HepG2 (cell line): ENCODE measurements around the gene FAM149A. TPM values are rescaled to one million over a fixed set of nuclear protein-coding genes. Genes with fewer than 3 reads are reported as not detected.

Experiments used
- ELF3 ChIP-seq: IDR thresholded peaks from 2 replicates; pipeline ENCODE4 v1.6.1; 2016; ENCODE audit warnings: missing genetic modification reagents, missing compliant biosample characterization
- HOXD1 ChIP-seq: sonication (generic); formaldehyde crosslinking; IDR thresholded peaks from 2 replicates; pipeline ENCODE4 v1.5.0; 2020; ENCODE audit warnings: missing genetic modification reagents
- IRF2 ChIP-seq: IDR thresholded peaks from 2 replicates; pipeline ENCODE4 v1.6.1; 2018; ENCODE audit warnings: missing genetic modification reagents, missing compliant biosample characterization
- ISX ChIP-seq: sonication (generic); formaldehyde crosslinking; conservative IDR thresholded peaks from 2 replicates; pipeline ENCODE4 v1.5.0; 2020; ENCODE audit warnings: missing genetic modification reagents
- KAT2B ChIP-seq: fragments of 150-350 bp; IDR thresholded peaks from 2 replicates; pipeline ENCODE4 v1.6.1; 2014; ENCODE audit warnings: low read depth, low read length, borderline replicate concordance
- RBAK ChIP-seq: sonication (generic); formaldehyde crosslinking; IDR thresholded peaks from 2 replicates; pipeline ENCODE4 v1.5.1; 2020; ENCODE audit warnings: mild to moderate bottlenecking, missing genetic modification reagents
- SALL1 ChIP-seq: sonication (generic); formaldehyde crosslinking; IDR thresholded peaks from 2 replicates; pipeline ENCODE4 v1.8.0; 2022; ENCODE audit warnings: mild to moderate bottlenecking, missing genetic modification reagents
- SETDB1 ChIP-seq: sonication (generic); formaldehyde crosslinking; IDR thresholded peaks from 2 replicates; pipeline ENCODE4 v1.5.1; 2020; ENCODE audit warnings: missing genetic modification reagents, mild to moderate bottlenecking, borderline replicate concordance
- SKIL ChIP-seq: sonication (generic); formaldehyde crosslinking; IDR thresholded peaks from 2 replicates; pipeline ENCODE4 v1.8.0; 2022; ENCODE audit warnings: missing genetic modification reagents, mild to moderate bottlenecking, moderate library complexity, borderline replicate concordance
- THAP11 ChIP-seq: IDR thresholded peaks from 2 replicates; pipeline ENCODE4 v1.6.1; 2016; ENCODE audit warnings: missing biosample characterization, missing genetic modification reagents
- ZFY ChIP-seq: sonication (generic); formaldehyde crosslinking; IDR thresholded peaks from 2 replicates; pipeline ENCODE4 v1.4.0; 2020; ENCODE audit warnings: missing genetic modification reagents
- ZNF3 ChIP-seq: IDR thresholded peaks from 2 replicates; pipeline ENCODE4 v1.7.0; 2017; ENCODE audit warnings: inconsistent platforms
- ZNF331 ChIP-seq: sonication (generic); formaldehyde crosslinking; IDR thresholded peaks from 2 replicates; pipeline ENCODE4 v1.4.0; 2020; ENCODE audit warnings: missing genetic modification reagents
- ZNF33A ChIP-seq: sonication (generic); formaldehyde crosslinking; IDR thresholded peaks from 2 replicates; pipeline ENCODE4 v1.5.1; 2020; ENCODE audit warnings: missing genetic modification reagents, mild to moderate bottlenecking, moderate library complexity, borderline replicate concordance
- ZNF343 ChIP-seq: sonication (generic); formaldehyde crosslinking; IDR thresholded peaks from 2 replicates; pipeline ENCODE4 v1.4.0; 2020; ENCODE audit warnings: mild to moderate bottlenecking, missing genetic modification reagents
- ZNF558 ChIP-seq: sonication (generic); formaldehyde crosslinking; IDR thresholded peaks from 2 replicates; pipeline ENCODE4 v1.9.0; 2022; ENCODE audit warnings: mild to moderate bottlenecking, missing genetic modification reagents, borderline replicate concordance
- ZNF816 ChIP-seq: sonication (generic); formaldehyde crosslinking; IDR thresholded peaks from 2 replicates; pipeline ENCODE4 v1.8.0; 2022; ENCODE audit warnings: missing genetic modification reagents, mild to moderate bottlenecking, borderline replicate concordance
- ZSCAN20 ChIP-seq: sonication (generic); formaldehyde crosslinking; IDR thresholded peaks from 2 replicates; pipeline ENCODE4 v1.4.0; 2020; ENCODE audit warnings: missing genetic modification reagents, mild to moderate bottlenecking, borderline replicate concordance
- polyA plus RNA-seq, 8 experiments: library from polyadenylated mRNA; depleted of rRNA in 3 of 8; stranded (reverse) in 7 of 8; unstranded in 1 of 8; fragments of >200 nt; fragmentation: Illumina TruSeq in 4 of 8; extraction: Trizol in 4 of 8; gene quantifications; 2 replicates each; pipeline versions ENCODE4 v1.2.1 to v1.2.3, GENCODE V29; 2011 to 2016; ENCODE audit warnings: low read depth in 4 of 8, missing spikeins in 1 of 8, mixed read lengths in 1 of 8; ENCODE audit not compliant: insufficient read depth in 1 of 8
- total RNA-seq, 5 experiments: library from RNA; depleted of rRNA; stranded (reverse); fragments of >200 nt; fragmentation: Illumina TruSeq; extraction: Trizol; gene quantifications; 2 replicates each; pipeline ENCODE4 v1.2.3, GENCODE V29; 2016; ENCODE audit warnings: low read depth in 1 of 5
- TF ChIP-seq, protein P1 (sequence below): IDR thresholded peaks from 2 replicates; pipeline ENCODE4 v1.6.1; 2016; ENCODE audit warnings: missing genetic modification reagents, missing compliant biosample characterization
- TF ChIP-seq, protein P2 (sequence below): sonication (generic); formaldehyde crosslinking; IDR thresholded peaks from 2 replicates; pipeline ENCODE4 v1.9.0; 2022; ENCODE audit warnings: missing genetic modification reagents, mild to moderate bottlenecking, borderline replicate concordance

FAM149A gene
- total and polyA plus RNA-seq, 2 of the 13 experiments (the other 11 are each of a cell fraction or from before 2014, with no cell fraction given) = not detected

GRCh38 chr4:186191200-186192065 lies 86.9 kb downstream of the FAM149A start, which contains the start of gene CYP4V2 (continued):
- TF ChIP-seq ZNF816 (CRISPR knock-in tag) (peak; percentile 81), ZNF33A (no peak), IRF2 (CRISPR knock-in tag) (peak; percentile 82; the same call in 1 of the 2 replicates), ELF3 (CRISPR knock-in tag) (peak; percentile 59), RBAK (CRISPR knock-in tag) (no peak), THAP11 (CRISPR knock-in tag) (peak; percentile 80), KAT2B (no peak), SETDB1 (CRISPR knock-in tag) (no peak), ZNF3 (no peak; the same call in 1 of the 2 replicates), ISX (CRISPR knock-in tag) (0 out of 2 replicates have a peak, but pooled peaks have one; percentile 35), SKIL (peak; percentile 4; the same call in 1 of the 2 replicates), ZNF331 (CRISPR knock-in tag) (peak; percentile 73), ZSCAN20 (CRISPR knock-in tag) (peak; percentile 74; the same call in 1 of the 2 replicates), ZNF558 (peak; percentile 86; the same call in 1 of the 2 replicates), ZNF343 (CRISPR knock-in tag) (peak; percentile 68), HOXD1 (peak; percentile 39; the same call in 1 of the 2 replicates), SALL1 (CRISPR knock-in tag) (peak; percentile 84), ZFY (CRISPR knock-in tag) (peak; percentile 97)
- TF ChIP-seq, protein P1, sequence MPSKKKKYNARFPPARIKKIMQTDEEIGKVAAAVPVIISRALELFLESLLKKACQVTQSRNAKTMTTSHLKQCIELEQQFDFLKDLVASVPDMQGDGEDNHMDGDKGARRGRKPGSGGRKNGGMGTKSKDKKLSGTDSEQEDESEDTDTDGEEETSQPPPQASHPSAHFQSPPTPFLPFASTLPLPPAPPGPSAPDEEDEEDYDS (CRISPR knock-in tag) = 0 out of 2 replicates have a peak, but pooled peaks have one; percentile 6
- TF ChIP-seq, protein P2, sequence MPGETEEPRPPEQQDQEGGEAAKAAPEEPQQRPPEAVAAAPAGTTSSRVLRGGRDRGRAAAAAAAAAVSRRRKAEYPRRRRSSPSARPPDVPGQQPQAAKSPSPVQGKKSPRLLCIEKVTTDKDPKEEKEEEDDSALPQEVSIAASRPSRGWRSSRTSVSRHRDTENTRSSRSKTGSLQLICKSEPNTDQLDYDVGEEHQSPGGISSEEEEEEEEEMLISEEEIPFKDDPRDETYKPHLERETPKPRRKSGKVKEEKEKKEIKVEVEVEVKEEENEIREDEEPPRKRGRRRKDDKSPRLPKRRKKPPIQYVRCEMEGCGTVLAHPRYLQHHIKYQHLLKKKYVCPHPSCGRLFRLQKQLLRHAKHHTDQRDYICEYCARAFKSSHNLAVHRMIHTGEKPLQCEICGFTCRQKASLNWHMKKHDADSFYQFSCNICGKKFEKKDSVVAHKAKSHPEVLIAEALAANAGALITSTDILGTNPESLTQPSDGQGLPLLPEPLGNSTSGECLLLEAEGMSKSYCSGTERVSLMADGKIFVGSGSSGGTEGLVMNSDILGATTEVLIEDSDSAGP = peak; percentile 80; the same call in 1 of the 2 replicates
